ENCODE data around the gene OXGR1.

DNA sequence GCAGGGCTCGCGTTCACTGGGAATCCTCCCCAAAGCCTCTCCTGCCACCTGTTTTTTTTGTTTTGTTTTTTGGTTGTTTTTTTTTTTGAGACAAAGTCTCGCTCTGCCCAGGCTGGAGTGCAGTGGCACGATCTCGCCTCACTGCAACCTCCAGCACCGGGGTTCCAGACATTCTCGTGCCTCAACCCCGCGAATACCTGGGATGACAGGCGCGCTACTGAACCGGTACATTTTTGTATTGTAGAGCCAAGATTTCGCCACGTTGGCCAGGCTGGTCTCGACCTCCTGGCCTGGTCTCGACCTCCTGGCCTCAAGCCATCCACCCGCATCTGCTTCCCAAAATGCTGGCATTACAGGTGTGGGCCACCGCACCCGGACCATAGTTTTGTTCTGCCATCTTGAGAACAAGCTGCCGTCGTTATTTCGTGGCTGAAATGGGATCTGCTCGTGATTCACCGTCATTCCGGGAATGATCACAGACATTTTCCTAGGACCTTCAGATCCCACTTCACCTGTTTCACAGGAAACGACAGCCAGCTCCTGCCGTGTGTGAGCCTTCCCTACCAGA, 46.8 kb downstream of the OXGR1 start:
- TF ChIP-seq ZZZ3 (IDR thresholded peaks at IDR 0.05) (no peak), HMGN3 (IDR thresholded peaks at IDR 0.05; ENCODE audit: borderline replicate concordance, extremely low read depth, insufficient read length, low read depth, low read length) (no peak)

Data from K562 (cell line).